Raji (cell line): ENCODE measurements around the gene PDXP.

ENCODE experiments used
- POLR2A ChIP-seq: IDR thresholded peaks from 2 replicates; pipeline ENCODE4 v1.6.1; 2011; ENCODE audit warnings: low read depth, low read length, control low read depth; ENCODE audit not compliant: insufficient read depth

Gene PDXP

GRCh38 chr22:37635157-37635556 lies 23.4 kb upstream of the PDXP start:
- no peak for TF ChIP-seq POLR2A

GRCh38 chr22:37636186-37636948 lies 22.2 kb upstream of the PDXP start:
- no peak for TF ChIP-seq POLR2A

GRCh38 chr22:37636949-37637273 lies 21.6 kb upstream of the PDXP start:
- no peak for TF ChIP-seq POLR2A

GRCh38 chr22:37638391-37639069 lies 20.0 kb upstream of the PDXP start:
- no peak for TF ChIP-seq POLR2A

- peak; percentile 42; the same call in 1 of the 2 replicates for TF ChIP-seq POLR2A
These were observed 19.3 kb upstream of the PDXP start, which contains the start of gene SH3BP1 for GRCh38 chr22:37639070-37639760. Gene SH3BP1 (plus strand): TSS chr22:37639669. CDS start chr22:37639788, 119 bp downstream.

GRCh38 chr22:37639771-37640590 lies 18.5 kb upstream of the PDXP start:
- no peak for TF ChIP-seq POLR2A

- no peak for TF ChIP-seq POLR2A
These were observed 17.6 kb upstream of the PDXP start for GRCh38 chr22:37640591-37641560.

GRCh38 chr22:37641561-37641949 lies 17.0 kb upstream of the PDXP start:
- no peak for TF ChIP-seq POLR2A

GRCh38 chr22:37643225-37643847 lies 15.2 kb upstream of the PDXP start:
- TF ChIP-seq POLR2A, result no peak

- no peak for TF ChIP-seq POLR2A
These were observed 11.2 kb upstream of the PDXP start for GRCh38 chr22:37647317-37647716.

- no peak for TF ChIP-seq POLR2A
These were observed 10.6 kb upstream of the PDXP start for GRCh38 chr22:37647928-37648327.

- TF ChIP-seq POLR2A, result no peak
These were observed 7.9 kb upstream of the PDXP start for GRCh38 chr22:37650463-37651136.
